Fibroblast of lung (primary cell): Measurements from ENCODE around the gene ENTREP3. TPM values are rescaled to one million over a fixed set of nuclear protein-coding genes. Genes with fewer than 3 reads are reported as not detected.

ENCODE experiments used
- DNase-seq, 2 donors: peaks; one replicate each; pipeline versions ENCODE4 v3.0.0 to v3.0.0-alpha.2; 2010; ENCODE audit warnings: low read depth in 2 of 2
- H2AFZ ChIP-seq: 2 replicates; pipeline ENCODE4 v1.5.1; 2012; ENCODE audit warnings: low read length, control low read depth, inconsistent platforms
- H3K27ac ChIP-seq: 2 replicates; pipeline ENCODE4 v1.5.1; 2011; ENCODE audit warnings: low read length, control low read depth; ENCODE audit not compliant: insufficient read depth
- H3K27me3 ChIP-seq: 2 replicates; pipeline ENCODE4 v1.5.1; 2011; ENCODE audit warnings: mild to moderate bottlenecking, low read length; ENCODE audit not compliant: control insufficient read depth, insufficient read depth
- H3K36me3 ChIP-seq: 2 replicates; pipeline ENCODE4 v1.5.1; 2011; ENCODE audit warnings: low read length; ENCODE audit not compliant: control insufficient read depth, insufficient read depth
- H3K4me1 ChIP-seq: 2 replicates; pipeline ENCODE4 v1.5.1; 2011; ENCODE audit warnings: low read length; ENCODE audit not compliant: control insufficient read depth, insufficient read depth; ENCODE audit errors: extremely low read depth
- H3K4me2 ChIP-seq: 2 replicates; pipeline ENCODE4 v1.5.1; 2011; ENCODE audit warnings: low read length, control low read depth; ENCODE audit not compliant: insufficient read depth; ENCODE audit errors: extremely low read depth
- H3K4me3 ChIP-seq, 4 experiments: fragments of 200-600 bp in 1 of 4; sonication (generic) in 1 of 4; replicated peaks in 1 of 4; 2 replicates each; pipeline ENCODE4 v1.5.1; 2011 to 2016; ENCODE audit warnings: low read length in 4 of 4, low read depth in 3 of 4, mild to moderate bottlenecking in 3 of 4, control low read depth in 2 of 4, inconsistent platforms in 1 of 4, mixed read lengths in 1 of 4; ENCODE audit not compliant: insufficient read depth in 1 of 4; ENCODE audit errors: control extremely low read depth in 1 of 4
- H3K79me2 ChIP-seq: 2 replicates; pipeline ENCODE4 v1.5.1; 2012; ENCODE audit warnings: mild to moderate bottlenecking, low read length, inconsistent platforms; ENCODE audit not compliant: control insufficient read depth, insufficient read depth
- H3K9ac ChIP-seq: 2 replicates; pipeline ENCODE4 v1.5.1; 2011; ENCODE audit warnings: mild to moderate bottlenecking, low read length, control low read depth; ENCODE audit not compliant: insufficient read depth
- H3K9me3 ChIP-seq: 2 replicates; pipeline ENCODE4 v1.5.1; 2012; ENCODE audit warnings: low read depth, low read length; ENCODE audit not compliant: control insufficient read depth, insufficient read depth
- H4K20me1 ChIP-seq: 2 replicates; pipeline ENCODE4 v1.5.1; 2011; ENCODE audit warnings: low read length; ENCODE audit not compliant: control insufficient read depth, insufficient read depth; ENCODE audit errors: extremely low read depth
- EZH2 ChIP-seq: IDR thresholded peaks from 2 replicates; pipeline ENCODE4 v1.5.1; 2012; ENCODE audit warnings: low read length, control low read depth, mild to moderate bottlenecking; ENCODE audit errors: missing control alignments
- polyA plus RNA-seq, 2 donors: library from polyadenylated mRNA; depleted of rRNA in 1 of 2; stranded (reverse) in 1 of 2; unstranded in 1 of 2; fragments of >200 nt; gene quantifications; 2 replicates each; pipeline ENCODE4 v1.2.1, GENCODE V29; 2011 to 2012; ENCODE audit warnings: missing spikeins in 1 of 2
- total RNA-seq: library from RNA; depleted of rRNA; stranded (reverse); fragments of >200 nt; gene quantifications from 2 replicates; pipeline ENCODE4 v1.2.1, GENCODE V29; 2014
- TF ChIP-seq, protein P1 (sequence below), 2 donors: IDR thresholded peaks in 1 of 2; conservative IDR thresholded peaks in 1 of 2; 1 replicate in 1 of 2; 2 replicates in 1 of 2; pipeline ENCODE4 v1.5.1; 2011 to 2012; ENCODE audit warnings: low read length in 2 of 2, control low read depth in 1 of 2, inconsistent platforms in 1 of 2, low read depth in 1 of 2, mild to moderate bottlenecking in 1 of 2

The ENTREP3 gene
- total and polyA plus RNA-seq, 2 donors (not counting 1 experiment from before 2014, with no cell fraction given), result 8.5 to 12.9 TPM

DNA sequence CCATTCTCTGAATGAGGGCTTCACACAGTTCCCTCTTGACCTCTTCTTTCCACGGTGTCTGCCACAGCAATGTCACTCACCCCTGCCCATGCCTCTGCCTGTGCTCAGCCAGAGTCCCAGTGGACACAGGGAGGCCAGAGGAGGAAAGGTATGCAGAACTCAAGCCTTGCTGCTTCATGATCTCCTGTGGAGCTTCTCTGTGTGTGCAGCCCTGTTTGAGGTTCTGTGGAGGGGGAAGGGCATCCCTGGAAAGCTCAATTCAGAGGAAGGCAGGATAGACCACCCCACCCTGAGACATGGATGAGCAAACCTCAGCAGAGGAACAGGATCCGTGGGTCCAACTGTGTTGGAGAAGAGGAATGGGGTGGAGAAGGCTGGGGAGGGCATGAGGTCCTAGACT lies 24.0 kb upstream of the ENTREP3 start:
- TF ChIP-seq, protein P1, sequence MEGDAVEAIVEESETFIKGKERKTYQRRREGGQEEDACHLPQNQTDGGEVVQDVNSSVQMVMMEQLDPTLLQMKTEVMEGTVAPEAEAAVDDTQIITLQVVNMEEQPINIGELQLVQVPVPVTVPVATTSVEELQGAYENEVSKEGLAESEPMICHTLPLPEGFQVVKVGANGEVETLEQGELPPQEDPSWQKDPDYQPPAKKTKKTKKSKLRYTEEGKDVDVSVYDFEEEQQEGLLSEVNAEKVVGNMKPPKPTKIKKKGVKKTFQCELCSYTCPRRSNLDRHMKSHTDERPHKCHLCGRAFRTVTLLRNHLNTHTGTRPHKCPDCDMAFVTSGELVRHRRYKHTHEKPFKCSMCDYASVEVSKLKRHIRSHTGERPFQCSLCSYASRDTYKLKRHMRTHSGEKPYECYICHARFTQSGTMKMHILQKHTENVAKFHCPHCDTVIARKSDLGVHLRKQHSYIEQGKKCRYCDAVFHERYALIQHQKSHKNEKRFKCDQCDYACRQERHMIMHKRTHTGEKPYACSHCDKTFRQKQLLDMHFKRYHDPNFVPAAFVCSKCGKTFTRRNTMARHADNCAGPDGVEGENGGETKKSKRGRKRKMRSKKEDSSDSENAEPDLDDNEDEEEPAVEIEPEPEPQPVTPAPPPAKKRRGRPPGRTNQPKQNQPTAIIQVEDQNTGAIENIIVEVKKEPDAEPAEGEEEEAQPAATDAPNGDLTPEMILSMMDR (conservative IDR thresholded peaks at IDR 0.05 in 1 of 2, IDR thresholded peaks at IDR 0.05 in 1 of 2; ENCODE audit: low read depth in 1 of 2, low read length in 2 of 2), result no peak
- no peak for TF ChIP-seq EZH2

DNA sequence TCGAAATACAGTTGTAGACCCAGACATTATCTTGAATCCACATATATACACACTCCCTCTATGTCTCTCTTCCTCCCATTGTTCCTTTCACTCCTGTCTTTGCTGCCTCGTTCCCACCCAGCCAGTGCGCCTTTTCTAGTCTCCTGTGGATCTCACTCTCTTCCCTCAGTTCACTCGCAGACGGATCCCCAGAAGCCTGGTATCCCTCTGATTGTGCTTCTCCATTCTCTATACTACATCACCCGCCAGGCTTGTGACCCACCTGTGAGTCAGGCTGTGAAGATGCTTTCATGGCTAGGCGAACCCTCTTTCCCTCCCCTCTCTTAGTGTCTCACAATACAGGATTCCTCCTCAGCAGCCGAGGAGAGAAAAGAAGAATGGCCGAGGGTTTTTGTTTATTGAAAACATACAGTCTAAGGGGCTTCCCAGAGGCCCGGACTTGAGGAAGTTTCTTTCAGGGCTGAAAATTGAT lies 23.4 kb upstream of the ENTREP3 start:
- H2AFZ ChIP-seq, result no peak overlapping the region

More for the DNA sequence above, 24.0 kb upstream of the ENTREP3 start:
- no peaks in the 10 kb centered on the region for H4K20me1 ChIP-seq
- no peak for DNase-seq
- no peaks in the 10 kb centered on the region for H3K9me3 ChIP-seq
- no peak overlapping the region for H3K4me2 ChIP-seq
- H3K9ac ChIP-seq, result no peak overlapping the region
- H3K4me3 ChIP-seq, result no peak overlapping the region
- H3K79me2 ChIP-seq, result no peaks in the 10 kb centered on the region
- H3K4me1 ChIP-seq, result peaks cover 7% of the 10 kb centered on the region
- H3K27me3 ChIP-seq, result no peaks in the 10 kb centered on the region
- H3K36me3 ChIP-seq, result no peaks in the 10 kb centered on the region
- H3K27ac ChIP-seq, result no peak overlapping the region
- H2AFZ ChIP-seq, result no peak overlapping the region

DNA sequence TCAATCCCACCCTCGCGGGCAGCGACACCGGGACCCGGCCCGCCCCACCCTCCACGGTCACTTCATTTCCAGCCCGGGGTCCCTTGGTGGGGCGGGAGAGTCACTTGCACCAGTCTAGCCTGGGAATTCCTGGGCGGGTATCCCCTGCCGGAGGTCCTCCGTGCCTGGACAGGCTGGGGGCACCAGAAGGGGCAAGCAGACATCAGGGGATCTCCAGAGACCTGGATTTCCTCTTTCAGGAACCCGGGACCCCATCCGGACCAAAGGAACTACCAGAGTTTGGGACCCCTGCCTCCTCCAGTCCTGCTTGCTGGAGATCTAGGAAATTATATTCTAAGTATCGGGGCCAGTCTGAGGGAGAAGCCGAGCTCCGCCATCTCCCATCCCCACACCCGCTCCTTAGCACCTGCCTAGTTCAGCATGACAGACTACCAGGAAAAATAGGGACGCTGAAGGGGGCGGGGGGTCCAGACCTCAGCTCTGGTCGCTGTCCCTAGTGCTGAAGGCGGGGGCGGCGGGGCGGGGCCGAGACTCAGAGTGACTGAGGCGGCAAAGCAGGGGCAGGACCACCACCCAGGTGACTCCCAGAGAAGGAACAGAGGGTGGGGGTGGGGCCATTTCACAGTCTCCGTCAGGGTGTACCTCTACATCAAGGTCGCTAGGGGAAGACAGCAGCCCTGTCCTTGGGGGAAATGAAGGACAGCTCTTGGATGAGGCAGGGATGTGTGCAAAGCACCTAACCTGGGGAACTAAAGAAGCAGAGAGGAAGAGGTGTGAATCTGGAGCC lies 22.8 kb upstream of the ENTREP3 start:
- Histone ChIP-seq H3K9me3 (no peaks in the 10 kb centered on the region), H4K20me1 (no peaks in the 10 kb centered on the region), H3K79me2 (no peaks in the 10 kb centered on the region), H3K27me3 (no peaks in the 10 kb centered on the region), H3K4me3 (peak overlapping the region; percentile 58 to 83 (median 67)), H3K36me3 (no peaks in the 10 kb centered on the region), H3K4me2 (peak overlapping the region; percentile 83), H3K27ac (no peak overlapping the region), H3K4me1 (peaks cover 9% of the 10 kb centered on the region), H2AFZ (no peak overlapping the region), H3K9ac (peak overlapping the region; percentile 49)
- peak; percentile 15 to 23 for DNase-seq
- TF ChIP-seq, protein P1 (conservative IDR thresholded peaks at IDR 0.05 in 1 of 2, IDR thresholded peaks at IDR 0.05 in 1 of 2; ENCODE audit: low read depth in 1 of 2, low read length in 2 of 2), result peak in 1 of 2 donors; percentile 37
- TF ChIP-seq EZH2, result no peak

More for the DNA sequence above, 23.4 kb upstream of the ENTREP3 start:
- TF ChIP-seq EZH2, result no peak
- TF ChIP-seq, protein P1 (conservative IDR thresholded peaks at IDR 0.05 in 1 of 2, IDR thresholded peaks at IDR 0.05 in 1 of 2; ENCODE audit: low read depth in 1 of 2, low read length in 2 of 2), result no peak
- no peaks in the 10 kb centered on the region for H3K27me3 ChIP-seq
- no peak overlapping the region for H3K27ac ChIP-seq
- no peak for DNase-seq
- no peaks in the 10 kb centered on the region for H3K79me2 ChIP-seq
- H3K36me3 ChIP-seq, result no peaks in the 10 kb centered on the region
- H3K4me1 ChIP-seq, result peaks cover 8% of the 10 kb centered on the region
- no peaks in the 10 kb centered on the region for H4K20me1 ChIP-seq
- H3K4me3 ChIP-seq, result peak overlapping the region in 1 of 4 experiments; percentile 74
- H3K9me3 ChIP-seq, result no peaks in the 10 kb centered on the region
- no peak overlapping the region for H3K4me2 ChIP-seq
- H3K9ac ChIP-seq, result no peak overlapping the region
